ENCODE measurements around the gene DENND1A.
"Not testable (repeated sequence)": the region's sequence is repeated elsewhere in the genome, so short reads cannot be mapped to it uniquely, and the experiment has no call there.

DENND1A gene

GRCh38 chr9:123914517-123915196 lies 15.3 kb downstream of the DENND1A start:
- DNase-seq, result no peak

GRCh38 chr9:123912167-123912897 lies 17.6 kb downstream of the DENND1A start:
- DNase-seq, result no peak

GRCh38 chr9:123911024-123911423 lies 18.9 kb downstream of the DENND1A start:
- no peak for DNase-seq

GRCh38 chr9:123909192-123909591 lies 20.7 kb downstream of the DENND1A start:
- DNase-seq, result not testable (repeated sequence)

- not testable (repeated sequence) for DNase-seq
These were observed 26.4 kb downstream of the DENND1A start for GRCh38 chr9:123903550-123903949.

- DNase-seq, result no peak
These were observed 35.1 kb downstream of the DENND1A start for GRCh38 chr9:123894822-123895221.

- no peak for DNase-seq
These were observed 36.0 kb downstream of the DENND1A start for GRCh38 chr9:123893831-123894460.

GRCh38 chr9:123893115-123893514 lies 36.8 kb downstream of the DENND1A start:
- DNase-seq, result no peak

- DNase-seq, result no peak
These were observed 42.1 kb downstream of the DENND1A start for GRCh38 chr9:123887837-123888236.

GRCh38 chr9:123885834-123886233 lies 44.1 kb downstream of the DENND1A start:
- DNase-seq, result not testable (repeated sequence)

GRCh38 chr9:123883634-123884033 lies 46.3 kb downstream of the DENND1A start:
- no peak for DNase-seq

GRCh38 chr9:123881604-123882003 lies 48.3 kb downstream of the DENND1A start:
- no peak for DNase-seq

- DNase-seq, result no peak
These were observed 49.5 kb downstream of the DENND1A start for GRCh38 chr9:123880420-123880819.

- no peak for DNase-seq
These were observed 53.2 kb downstream of the DENND1A start for GRCh38 chr9:123876750-123877149.

- DNase-seq, result no peak
These were observed 57.2 kb downstream of the DENND1A start for GRCh38 chr9:123872710-123873109.

- DNase-seq, result no peak
These were observed 58.1 kb downstream of the DENND1A start for GRCh38 chr9:123871781-123872180.

GRCh38 chr9:123868002-123868401 lies 61.9 kb downstream of the DENND1A start:
- no peak for DNase-seq

- DNase-seq, result no peak
These were observed 62.9 kb downstream of the DENND1A start for GRCh38 chr9:123867034-123867433.

- DNase-seq, result no peak
These were observed 63.4 kb downstream of the DENND1A start for GRCh38 chr9:123866497-123866896.

- DNase-seq, result no peak
These were observed 64.5 kb downstream of the DENND1A start for GRCh38 chr9:123865226-123866000.

GRCh38 chr9:123864251-123864650 lies 65.7 kb downstream of the DENND1A start:
- no peak for DNase-seq

- no peak for DNase-seq
These were observed 66.6 kb downstream of the DENND1A start for GRCh38 chr9:123863164-123863855.

GRCh38 chr9:123861756-123862120 lies 68.2 kb downstream of the DENND1A start:
- DNase-seq, result no peak

All from CD4-positive, alpha-beta T cell treated with Interleukin-15 for 1 hour (primary cell).